HG02759 (cell line): ENCODE data around the gene TMEM235.
A peak's percentile ranks its signal among the peaks of the same experiment; 100 is the strongest.

Source experiments
- ATAC-seq: cut with Tn5 transposase; IDR thresholded peaks from one replicate; pipeline ENCODE4 v1.9.1; 2021; ENCODE audit warnings: mild to moderate bottlenecking, moderate library complexity; ENCODE audit not compliant: unreplicated experiment

TMEM235 gene

DNA sequence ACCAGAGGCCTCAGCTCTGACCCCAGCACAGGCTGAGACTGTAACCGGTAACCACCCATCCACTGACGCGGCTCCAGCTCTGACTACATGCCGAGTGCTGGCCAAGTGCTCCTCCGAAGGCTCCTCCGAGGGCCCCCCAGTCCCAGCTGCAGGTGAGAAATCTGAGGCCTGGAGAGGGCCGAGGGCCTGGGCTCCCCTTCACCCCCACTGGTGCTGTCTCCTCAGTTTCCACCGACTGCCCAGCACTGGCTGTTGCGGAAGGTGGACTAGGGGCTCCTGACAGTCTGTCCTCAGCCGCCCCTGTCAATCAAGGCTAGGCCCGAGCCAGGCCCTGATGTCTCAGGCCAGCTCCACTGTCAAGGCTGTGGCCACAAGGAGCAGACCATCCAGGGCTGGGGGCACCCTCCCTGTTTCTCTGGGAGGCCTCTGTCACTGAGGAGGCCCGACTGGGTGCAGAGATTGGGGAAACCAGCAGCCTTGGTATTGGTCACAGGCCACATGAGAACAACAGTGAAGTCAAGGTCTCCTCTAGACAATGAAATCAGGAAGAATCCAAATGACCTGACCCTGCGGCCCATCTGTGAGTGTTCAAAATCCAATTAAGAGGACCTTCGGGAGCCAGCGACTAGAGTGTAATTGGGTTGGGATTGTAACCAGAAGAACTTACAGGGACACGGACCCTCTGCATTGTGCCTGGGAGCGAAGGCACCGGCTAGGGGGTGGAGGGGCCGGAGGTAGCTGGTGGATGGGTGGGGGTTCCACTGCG lies 5.1 kb downstream of the TMEM235 start:
- no peak for ATAC-seq

DNA sequence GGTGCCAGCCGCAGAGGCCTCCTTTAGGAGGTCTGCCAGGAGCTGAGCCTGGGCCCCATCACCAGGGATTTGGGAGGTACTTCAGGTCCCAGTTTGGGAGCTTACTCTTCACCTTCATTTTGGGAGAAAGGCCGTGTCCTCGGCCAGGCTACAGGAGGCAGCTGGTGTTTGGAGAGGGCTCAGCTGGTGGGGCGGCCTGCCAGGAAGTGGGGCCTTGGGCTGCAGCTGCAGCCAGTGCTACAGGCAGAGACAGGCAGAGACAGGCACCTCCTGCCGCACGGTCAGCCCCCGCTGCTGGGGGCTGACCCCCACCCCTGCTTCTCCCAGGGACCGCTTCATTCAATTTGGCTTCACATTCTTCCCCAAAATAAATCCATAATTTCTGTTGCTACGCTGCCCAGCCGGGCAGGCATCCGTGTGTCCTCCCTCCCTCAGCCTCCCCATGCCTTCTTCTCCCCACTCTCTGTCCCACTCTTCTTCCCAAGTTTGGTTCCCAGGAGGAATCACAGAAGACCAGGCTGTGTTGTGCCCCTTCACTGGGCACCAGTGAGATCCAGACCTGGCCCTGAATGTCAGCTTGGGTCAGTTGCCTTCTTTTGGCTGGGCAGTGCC lies 6.1 kb downstream of the TMEM235 start:
- no peak for ATAC-seq

DNA sequence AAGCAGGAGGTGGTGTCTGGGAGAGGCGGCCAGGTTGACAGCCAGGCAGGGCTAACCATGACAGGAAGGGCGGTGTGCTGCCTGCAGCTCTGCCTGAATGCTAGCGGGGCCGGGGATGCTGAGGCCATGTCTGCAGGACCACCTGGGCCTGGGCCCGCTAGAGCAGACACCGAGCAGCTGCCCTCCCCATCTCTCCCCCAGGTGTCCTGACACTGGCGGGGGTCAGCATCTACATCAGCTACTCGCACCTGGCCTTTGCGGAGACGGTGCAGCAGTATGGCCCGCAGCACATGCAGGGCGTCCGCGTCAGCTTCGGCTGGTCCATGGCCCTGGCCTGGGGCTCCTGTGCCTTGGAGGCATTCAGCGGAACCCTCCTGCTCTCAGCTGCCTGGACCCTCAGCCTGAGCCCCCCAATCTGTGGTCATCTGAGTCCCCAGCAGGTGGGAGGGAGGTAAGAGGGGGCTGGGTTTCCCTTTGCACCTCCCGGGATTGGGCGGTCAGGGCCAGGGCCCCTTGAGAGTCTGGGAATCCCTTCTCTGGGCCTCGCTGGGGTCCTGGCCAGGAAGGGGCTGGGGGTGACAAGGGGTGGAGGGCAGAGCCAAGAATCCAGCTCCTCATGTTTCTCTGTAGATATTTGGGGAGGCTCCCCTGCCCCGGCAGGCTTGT lies 7.5 kb downstream of the TMEM235 start:
- no peak for ATAC-seq

DNA sequence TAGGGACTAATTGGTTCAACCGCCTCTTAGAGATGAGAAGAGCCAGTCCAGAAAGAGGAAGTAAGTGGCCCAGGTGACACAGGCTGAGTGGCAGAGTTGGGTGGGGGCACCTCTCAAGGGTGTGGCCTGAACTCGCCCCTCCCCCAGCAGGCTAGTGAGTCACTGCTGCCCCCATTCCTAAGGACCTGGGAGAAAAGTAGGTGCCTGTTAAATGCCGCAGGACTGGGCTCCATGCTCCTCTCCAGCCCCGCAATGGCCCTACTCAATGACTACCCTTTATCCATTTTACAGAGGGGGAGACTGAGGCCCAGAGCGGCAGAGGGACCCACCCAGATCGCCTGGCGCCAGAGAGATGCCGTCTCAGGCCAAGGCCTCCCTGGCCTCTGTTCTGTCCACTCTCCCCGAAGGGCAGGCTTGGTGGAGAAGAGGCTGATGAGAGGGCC lies 8.1 kb downstream of the TMEM235 start:
- no peak for ATAC-seq

DNA sequence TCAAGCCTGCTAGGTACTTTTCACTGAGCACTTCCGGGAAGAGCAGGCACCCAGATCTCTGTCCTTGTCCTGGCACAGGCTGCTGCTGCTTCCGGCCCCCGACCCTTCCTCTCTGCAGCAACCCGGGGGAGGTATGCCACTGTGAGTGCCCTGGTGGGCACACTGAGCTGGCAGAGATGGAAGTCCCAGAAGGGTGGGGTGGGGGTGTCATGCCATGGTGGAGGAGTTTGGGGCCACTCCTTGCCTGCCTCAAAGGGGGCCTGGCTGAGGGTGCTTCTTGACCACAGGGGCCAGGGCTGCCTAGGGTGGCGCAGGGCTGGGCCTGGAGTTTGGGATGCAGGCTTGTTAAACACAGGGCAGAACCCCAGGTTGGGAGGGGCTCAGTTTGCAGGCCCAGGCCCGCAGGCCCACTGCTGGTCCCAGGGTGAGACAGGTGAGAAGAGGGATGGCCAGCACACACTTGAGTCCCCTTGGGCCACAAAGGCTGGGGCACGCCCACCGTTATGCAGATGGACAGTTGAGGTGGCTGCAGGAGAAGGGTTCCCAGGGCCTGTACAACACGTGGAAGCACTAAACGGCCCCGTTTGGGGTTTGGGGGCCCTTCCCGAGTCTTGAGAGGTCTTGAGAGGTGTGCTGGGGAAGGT lies 8.7 kb downstream of the TMEM235 start:
- no peak for ATAC-seq

DNA sequence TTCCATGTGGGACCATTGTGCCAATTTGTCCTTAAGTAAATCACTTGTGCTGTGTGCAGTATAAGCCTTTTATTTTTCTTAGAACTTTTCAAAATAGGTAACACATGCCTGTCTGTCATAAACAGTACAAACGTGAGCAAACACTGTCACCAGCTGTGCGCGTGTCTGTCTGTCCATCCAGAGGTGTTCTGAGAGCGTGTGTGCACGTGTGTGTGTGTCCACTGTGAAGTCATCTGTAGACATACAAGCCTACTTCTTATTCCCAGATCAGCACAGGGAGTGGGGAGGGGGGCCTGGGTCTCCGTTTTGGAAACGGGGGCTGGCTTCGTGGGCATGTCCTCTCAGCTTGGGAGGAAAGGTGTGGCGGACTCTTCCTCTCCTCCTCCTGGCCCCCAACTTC lies 9.4 kb downstream of the TMEM235 start:
- ATAC-seq = no peak

DNA sequence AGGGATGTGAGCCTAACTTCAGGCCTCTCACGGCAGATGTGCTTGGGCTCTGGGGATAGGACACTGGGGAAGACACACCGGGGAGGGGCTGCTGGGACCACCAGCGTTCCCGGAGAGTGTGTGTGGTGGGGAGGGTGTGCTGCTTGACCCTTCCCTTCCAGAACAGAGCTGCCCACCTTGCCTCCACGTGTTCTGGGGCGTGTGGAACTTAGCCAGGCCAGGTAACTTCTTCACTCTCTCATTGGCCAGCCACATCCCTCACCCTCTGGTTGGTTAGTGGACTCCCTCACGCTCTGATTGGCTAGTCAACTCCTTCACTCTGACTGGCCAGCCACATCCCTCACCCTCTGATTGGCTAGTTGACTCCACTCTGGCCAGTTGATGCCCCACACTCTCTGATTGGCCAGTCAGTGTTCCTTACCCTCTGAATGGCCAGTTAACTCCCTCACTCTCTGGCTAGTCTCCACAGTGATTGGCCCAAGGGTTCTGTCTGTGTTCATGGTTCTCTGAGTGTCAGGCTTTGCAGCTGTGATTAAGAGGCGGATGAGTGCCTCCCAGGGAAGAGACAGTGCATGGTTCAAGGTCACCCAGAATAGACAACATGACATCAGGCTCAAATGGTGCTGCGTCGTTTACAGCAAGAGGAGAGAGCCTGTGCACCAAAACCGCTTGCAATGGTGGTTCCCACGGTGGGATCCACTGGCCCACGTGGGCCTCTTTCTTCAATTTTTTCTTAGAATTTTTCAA lies 10.0 kb downstream of the TMEM235 start:
- ATAC-seq = no peak

DNA sequence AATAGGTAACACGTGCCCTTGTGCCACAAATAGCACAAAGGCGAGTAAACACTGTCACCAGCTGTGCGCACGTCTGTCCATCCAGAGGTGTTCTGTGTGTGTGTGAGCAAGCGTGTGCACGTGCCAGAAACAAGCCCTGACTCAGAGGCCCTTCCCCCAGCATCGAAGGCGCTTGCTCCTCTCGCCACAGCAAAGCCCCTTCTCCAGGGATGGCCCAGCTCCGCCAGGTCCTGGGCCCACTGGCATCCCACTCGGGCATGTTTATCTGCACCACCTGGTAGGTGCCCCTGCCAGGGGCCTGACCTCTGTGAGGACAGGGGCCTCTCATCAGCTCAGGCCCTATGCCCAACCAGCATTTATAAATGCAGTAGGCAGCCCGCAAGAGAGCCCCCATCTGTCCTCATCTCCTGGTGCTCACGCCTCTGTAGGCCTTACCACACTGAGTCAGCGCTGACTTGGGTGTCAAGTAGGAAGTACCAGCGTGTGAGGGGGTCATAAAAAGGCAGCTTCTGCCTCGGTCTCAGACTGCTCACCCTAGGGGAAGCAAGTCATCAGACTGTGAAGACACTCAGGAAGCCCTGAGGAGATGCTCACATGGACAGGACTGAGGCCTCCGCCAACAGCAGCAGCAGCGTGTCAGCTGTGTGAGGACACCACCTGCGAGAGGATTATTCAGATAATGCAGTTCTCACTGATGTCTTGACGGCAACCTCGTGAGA lies 10.8 kb downstream of the TMEM235 start:
- ATAC-seq = no peak

DNA sequence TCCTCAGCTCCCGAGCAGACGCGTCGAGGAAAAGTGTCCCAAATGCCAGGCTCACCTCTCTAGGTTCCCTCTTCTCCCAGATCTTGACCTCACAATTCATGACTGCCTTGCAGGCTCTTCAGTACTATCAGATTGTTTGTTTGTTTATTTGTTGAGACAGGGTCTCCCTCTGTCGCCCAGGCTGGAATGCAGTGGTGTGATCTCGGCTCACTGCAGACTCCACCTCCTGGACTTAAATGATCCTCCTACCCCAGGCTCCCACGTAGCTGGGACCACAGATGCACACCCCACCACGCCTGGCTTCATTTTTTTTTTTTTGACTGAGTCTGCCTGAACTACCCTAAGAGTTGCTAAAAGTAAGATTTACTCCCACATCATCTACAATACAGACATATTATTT lies 15.9 kb downstream of the TMEM235 start:
- ATAC-seq = no peak

DNA sequence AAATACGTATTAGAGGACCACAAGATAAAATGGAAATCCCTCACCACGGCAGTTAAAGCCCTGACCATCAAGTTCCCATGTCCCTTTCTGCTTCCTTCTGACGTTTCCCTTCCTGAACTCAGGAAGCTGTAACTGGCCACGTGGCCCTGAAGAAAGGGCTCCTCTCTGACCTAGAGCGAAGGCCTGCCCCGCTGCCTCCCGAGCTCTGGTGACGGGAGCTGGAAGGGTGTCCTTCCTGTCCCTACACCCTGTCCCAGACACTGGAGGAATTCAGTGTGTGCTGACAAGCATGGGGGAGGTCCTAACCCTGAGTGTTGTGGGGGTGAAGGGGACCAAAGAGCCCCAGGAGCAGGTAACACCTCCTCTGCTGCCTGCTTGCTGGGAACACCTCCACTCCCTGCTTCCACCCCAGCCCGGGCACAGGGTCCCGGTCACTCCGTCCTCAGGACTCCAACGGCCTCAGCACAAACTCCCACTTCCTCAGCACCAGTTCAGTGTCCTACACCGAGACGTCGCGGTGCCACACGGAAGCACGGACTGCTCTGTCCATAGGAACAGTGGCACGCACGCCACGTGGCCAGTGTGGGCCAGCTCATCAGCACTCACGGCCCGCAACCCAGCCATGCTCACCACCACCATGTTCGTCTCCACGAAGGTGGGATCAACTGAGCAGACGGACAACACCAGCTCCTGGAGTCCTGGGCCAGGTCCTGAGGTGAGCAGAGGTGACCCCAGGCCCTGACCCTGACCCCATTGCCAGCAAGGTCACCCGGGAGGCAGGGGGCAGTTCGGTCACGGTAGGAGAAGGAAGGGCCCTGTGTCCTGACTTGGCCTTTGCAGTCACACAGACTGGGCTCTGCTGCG lies 16.9 kb downstream of the TMEM235 start:
- ATAC-seq = no peak

DNA sequence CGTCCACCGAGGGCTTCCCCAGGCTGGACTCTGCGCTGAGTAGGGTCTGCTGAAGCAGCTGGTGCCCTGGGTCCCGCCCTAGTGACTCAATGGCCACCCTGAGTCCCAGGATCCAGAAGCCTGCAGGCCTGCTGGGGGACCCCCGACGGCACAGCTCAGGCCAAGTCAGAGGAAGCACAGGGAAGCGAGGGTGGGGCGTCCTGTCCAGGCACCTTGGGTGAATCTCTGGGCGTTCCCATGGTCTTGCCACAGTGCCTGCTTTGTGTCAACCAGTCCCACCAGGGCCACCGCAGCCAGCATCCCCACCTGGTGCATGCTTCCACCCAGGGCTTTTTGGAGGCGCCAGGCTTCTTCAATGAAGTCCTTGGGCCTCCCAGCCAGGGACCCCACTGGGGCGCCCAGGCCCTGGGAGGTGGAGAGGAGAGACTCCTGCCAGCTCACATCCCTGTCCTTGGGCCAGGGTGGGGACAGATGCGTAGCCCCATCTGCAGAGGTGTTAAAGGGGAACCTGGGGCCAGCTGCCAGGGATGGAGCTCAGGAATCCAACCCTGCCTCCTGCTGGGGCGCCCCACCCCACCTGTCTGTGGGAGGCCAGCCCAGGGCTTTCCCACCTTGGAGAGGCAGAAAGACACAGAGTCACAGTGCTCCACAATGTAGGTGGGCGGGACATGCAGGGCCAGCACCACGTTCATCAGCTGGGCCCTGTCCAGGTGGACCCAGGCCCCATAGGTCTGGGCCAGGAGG lies 17.8 kb downstream of the TMEM235 start:
- no peak for ATAC-seq

DNA sequence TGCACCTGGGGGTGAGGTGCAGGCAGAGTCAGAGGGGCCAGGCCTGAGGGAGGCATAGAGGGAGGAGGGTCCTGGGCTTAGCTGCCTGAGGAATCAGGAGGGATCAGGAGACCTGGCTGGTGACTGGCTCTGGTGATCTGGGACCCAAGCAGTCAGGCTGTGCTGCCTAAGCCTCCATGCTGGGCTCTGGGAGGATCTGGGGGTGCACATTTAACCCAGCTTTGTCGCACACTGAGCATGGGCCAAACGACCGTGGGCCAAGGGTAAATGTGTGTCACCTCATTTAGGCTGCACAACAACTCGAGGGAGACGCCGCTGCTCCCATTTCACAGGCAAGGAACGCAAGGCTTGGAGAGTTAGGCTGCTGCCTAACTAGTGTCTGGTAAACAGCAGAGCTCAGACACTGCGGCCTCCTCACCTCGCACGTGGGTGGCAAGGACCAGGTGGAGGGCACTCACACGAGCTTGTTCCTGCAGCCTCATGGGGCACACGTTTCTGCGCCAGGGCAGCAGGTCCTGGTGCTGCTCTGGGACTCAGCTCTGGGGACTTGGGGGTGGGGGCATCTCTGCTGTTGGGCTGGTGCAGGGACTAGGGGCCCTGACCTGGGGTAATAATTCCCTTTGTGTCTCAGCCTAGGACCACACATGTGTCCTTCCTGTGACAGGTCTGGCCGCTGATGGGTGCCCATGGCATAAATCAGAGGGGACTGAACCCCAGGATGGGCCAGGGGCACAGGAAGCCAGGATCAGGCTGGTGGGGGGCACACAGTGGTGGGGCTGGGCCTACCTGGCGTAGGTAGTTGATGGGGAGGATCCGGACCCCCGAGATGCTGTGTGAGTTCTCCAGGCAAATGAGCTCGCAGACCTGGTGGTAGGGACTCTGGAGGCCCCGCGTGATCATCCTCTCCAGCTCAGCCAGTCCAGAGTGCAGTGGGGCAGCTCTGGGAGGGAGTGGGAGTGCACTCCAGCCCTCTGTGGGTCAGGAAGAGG lies 18.7 kb downstream of the TMEM235 start:
- ATAC-seq = no peak

DNA sequence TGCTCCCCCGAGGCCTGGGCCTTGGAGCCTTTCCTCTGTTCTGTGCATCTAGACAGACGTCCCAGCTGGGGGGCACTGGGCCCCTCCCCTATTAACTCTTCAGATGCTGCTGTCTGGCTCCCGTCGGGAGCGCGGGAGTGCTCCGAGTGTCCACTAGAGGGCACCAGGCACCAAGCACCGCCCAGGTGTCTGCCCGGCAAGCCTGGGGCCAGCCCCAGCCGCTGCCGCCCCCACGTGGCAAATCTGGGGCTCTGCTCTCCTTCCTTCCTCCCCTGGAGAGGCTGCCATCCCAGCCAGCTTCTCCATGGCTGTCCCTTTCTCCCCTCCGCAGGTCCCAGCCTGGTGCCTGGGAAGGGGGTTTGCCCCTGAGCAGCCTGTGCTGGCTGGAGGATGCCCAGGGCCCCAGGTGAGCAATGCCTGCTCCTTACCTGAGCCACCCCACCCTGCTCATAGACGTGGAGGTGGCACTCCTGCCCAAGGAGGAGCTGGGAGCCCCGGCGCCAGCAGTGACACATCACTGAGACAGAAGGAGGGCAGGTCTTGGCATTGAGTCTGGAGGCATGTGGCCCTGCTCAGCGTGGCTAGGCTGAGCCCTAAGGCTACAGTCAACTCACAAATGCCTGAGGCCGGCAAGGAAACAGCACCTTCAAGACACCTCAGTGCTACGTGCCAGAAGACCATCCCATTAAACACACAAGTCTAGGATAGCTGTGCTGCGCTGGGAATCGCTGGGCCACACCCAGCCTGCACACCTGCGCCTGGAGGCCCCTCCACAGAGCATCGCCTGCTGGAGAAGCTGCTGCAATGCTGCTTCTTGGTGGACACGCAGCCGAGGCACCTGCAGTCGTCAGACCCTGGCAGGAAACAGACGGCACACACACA lies 19.7 kb downstream of the TMEM235 start:
- ATAC-seq = peak; percentile 63

DNA sequence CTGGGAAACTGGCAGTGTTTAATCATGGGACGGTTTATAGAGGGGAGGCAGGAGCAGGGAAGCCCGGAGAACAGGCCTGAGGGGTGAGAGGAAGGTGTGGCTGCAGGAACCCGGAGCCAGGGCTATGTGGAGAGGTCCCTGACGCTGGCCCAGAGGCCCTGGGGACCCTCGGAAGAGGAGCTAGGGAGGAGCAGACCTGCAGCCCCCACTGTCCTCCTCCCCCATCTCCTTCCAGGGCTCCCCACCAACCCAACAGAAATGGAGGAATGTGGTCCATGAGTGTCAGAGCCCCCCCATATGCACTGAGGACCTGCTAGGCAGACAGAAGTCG lies 20.3 kb downstream of the TMEM235 start:
- ATAC-seq = no peak

DNA sequence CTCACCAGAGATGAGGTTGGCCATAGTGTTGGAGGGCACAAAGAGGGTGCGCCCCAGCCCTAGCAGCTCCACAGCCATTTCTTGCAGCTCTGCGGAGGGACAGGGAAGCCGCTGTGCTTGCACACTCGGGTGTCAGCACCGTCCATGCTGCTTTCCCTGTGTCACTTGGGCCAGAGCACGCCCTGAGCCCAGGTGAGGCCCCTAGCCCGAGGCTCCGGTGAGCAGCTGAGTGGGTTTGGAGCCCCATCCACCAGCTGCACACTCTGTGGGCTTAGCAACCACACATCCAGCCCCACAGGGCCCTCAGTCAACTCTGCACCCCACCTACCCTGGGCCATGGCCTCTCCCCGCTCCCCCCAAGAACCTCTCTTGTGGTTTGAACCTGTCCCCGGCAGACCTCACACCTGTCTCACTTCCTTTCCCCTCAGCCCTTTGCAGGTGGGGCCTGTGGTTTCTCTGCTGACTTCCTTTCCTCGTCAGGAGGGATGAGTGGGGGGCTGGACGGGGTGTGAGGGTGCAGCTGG lies 20.7 kb downstream of the TMEM235 start:
- no peak for ATAC-seq
